ENCODE measurements around the gene ST7L.

GRCh38 chr1:112614460-112615065, 4.4 kb downstream of the ST7L start:
- TF ChIP-seq CTCF (IDR thresholded peaks at IDR 0.05; ENCODE audit: low read length) (peak; percentile 37; the same call in 1 of the 2 replicates), EZH2 (optimal IDR thresholded peaks at IDR 0.05; ENCODE audit: low read depth, low read length) (no peak), EZH2phosphoT487 (IDR thresholded peaks at IDR 0.05; ENCODE audit: low read length) (no peak)
